CD14-positive monocyte (primary cell): ENCODE data around the gene TJP1. TPM values are rescaled to one million over a fixed set of nuclear protein-coding genes. Genes with fewer than 3 reads are reported as not detected.
"Not testable (repeated sequence)": the region's sequence is repeated elsewhere in the genome, so short reads cannot be mapped to it uniquely, and the experiment has no call there.

Experiments
- DNase-seq, 3 donors: peaks; one replicate each; pipeline ENCODE4 v3.0.0-alpha.2; 2011 to 2022
- H2AFZ ChIP-seq: 2 replicates; pipeline ENCODE4 v1.6.0; 2012; ENCODE audit warnings: mild to moderate bottlenecking, low read depth, low read length, inconsistent platforms; ENCODE audit not compliant: insufficient read depth, poor library complexity, severe bottlenecking
- H3K27ac ChIP-seq, 2 donors: 1 replicate in 1 of 2; 2 replicates in 1 of 2; pipeline ENCODE4 v1.5.1; 2012 to 2013; ENCODE audit warnings: low read length in 2 of 2, control low read depth in 1 of 2, inconsistent platforms in 1 of 2, low read depth in 1 of 2, mild to moderate bottlenecking in 1 of 2
- H3K27me3 ChIP-seq, 2 donors: one replicate each; pipeline versions ENCODE4 v1.6.0 to v1.6.1; 2011 to 2013; ENCODE audit warnings: low read length in 2 of 2; ENCODE audit not compliant: control insufficient read depth in 2 of 2, insufficient read depth in 2 of 2
- H3K36me3 ChIP-seq, 2 donors: replicated peaks in 1 of 2; 1 replicate in 1 of 2; 2 replicates in 1 of 2; pipeline versions ENCODE4 v1.5.1 to v1.6.1; 2012 to 2013; ENCODE audit warnings: low read length in 2 of 2, control low read depth in 1 of 2, inconsistent platforms in 1 of 2, mild to moderate bottlenecking in 1 of 2; ENCODE audit not compliant: insufficient read depth in 2 of 2, control insufficient read depth in 1 of 2
- H3K4me1 ChIP-seq, 2 donors: 1 replicate in 1 of 2; 2 replicates in 1 of 2; pipeline versions ENCODE4 v1.5.1 to v1.6.1; 2012 to 2013; ENCODE audit warnings: low read length in 2 of 2, control low read depth in 1 of 2, inconsistent platforms in 1 of 2, mild to moderate bottlenecking in 1 of 2, moderate library complexity in 1 of 2; ENCODE audit not compliant: insufficient read depth in 2 of 2, control insufficient read depth in 1 of 2
- H3K4me2 ChIP-seq: replicated peaks from 2 replicates; pipeline ENCODE3; 2012; ENCODE audit warnings: low read length, moderate library complexity, mild to moderate bottlenecking; ENCODE audit not compliant: poor library complexity, severe bottlenecking; ENCODE audit errors: extremely low read depth
- H3K4me3 ChIP-seq, 3 experiments: fragments of 200-600 bp in 1 of 3; sonication (generic) in 1 of 3; replicated peaks in 1 of 3; 1 replicate in 2 of 3; 2 replicates in 1 of 3; pipeline ENCODE4 v1.5.1; 2011 to 2013; ENCODE audit warnings: low read length in 3 of 3, mild to moderate bottlenecking in 3 of 3, control low read depth in 2 of 3, low read depth in 2 of 3, inconsistent platforms in 1 of 3, moderate library complexity in 1 of 3
- H3K79me2 ChIP-seq: 2 replicates; pipeline ENCODE4 v1.6.0; 2012; ENCODE audit warnings: mild to moderate bottlenecking, control low read depth, inconsistent platforms, low read length, moderate library complexity; ENCODE audit not compliant: insufficient read depth
- H3K9ac ChIP-seq: 2 replicates; pipeline ENCODE4 v1.6.0; 2017; ENCODE audit warnings: low read length, mild to moderate bottlenecking; ENCODE audit not compliant: insufficient read depth, poor library complexity, severe bottlenecking
- H3K9me3 ChIP-seq, 2 donors: replicated peaks in 1 of 2; 1 replicate in 1 of 2; 2 replicates in 1 of 2; pipeline versions ENCODE4 v1.5.1 to v1.6.1; 2012 to 2013; ENCODE audit warnings: low read length in 2 of 2, control low read depth in 1 of 2; ENCODE audit not compliant: control insufficient read depth in 1 of 2, insufficient read depth in 1 of 2
- H4K20me1 ChIP-seq: 2 replicates; pipeline ENCODE4 v1.6.0; 2012; ENCODE audit warnings: mild to moderate bottlenecking, low read length, control low read depth, moderate library complexity; ENCODE audit not compliant: insufficient read depth
- H3K27ac Mint-ChIP-seq, 7 donors: one replicate each; pipeline ENCODE4 v1.8.0; 2020; ENCODE audit warnings: mild to moderate bottlenecking in 7 of 7, mixed read lengths in 7 of 7, moderate library complexity in 6 of 7, inconsistent platforms in 2 of 7
- H3K27me3 Mint-ChIP-seq, 3 donors: one replicate each; pipeline ENCODE4 v1.8.0; 2021 to 2022; ENCODE audit warnings: low read depth in 3 of 3, mild to moderate bottlenecking in 3 of 3, mixed read lengths in 3 of 3, moderate library complexity in 3 of 3, inconsistent platforms in 1 of 3
- H3K36me3 Mint-ChIP-seq, 2 donors: one replicate each; pipeline ENCODE4 v1.8.0; 2020; ENCODE audit warnings: mixed read lengths in 2 of 2, inconsistent platforms in 1 of 2, mild to moderate bottlenecking in 1 of 2
- H3K4me1 Mint-ChIP-seq: one replicate; pipeline ENCODE4 v1.8.0; 2020; ENCODE audit warnings: mild to moderate bottlenecking, mixed read lengths
- H3K4me3 Mint-ChIP-seq, 2 donors: one replicate each; pipeline ENCODE4 v1.8.0; 2020; ENCODE audit warnings: mild to moderate bottlenecking in 2 of 2, mixed read lengths in 2 of 2, moderate library complexity in 1 of 2
- H3K9me3 Mint-ChIP-seq, 7 donors: one replicate each; pipeline ENCODE4 v1.8.0; 2020 to 2022; ENCODE audit warnings: mixed read lengths in 7 of 7, mild to moderate bottlenecking in 6 of 7, moderate library complexity in 6 of 7, inconsistent platforms in 2 of 7
- WGBS: methylation state at CpG from one replicate; pipeline ENCODE4 v1.1.5; 2013; ENCODE audit warnings: missing lambda C conversion rate; ENCODE audit not compliant: insufficient coverage; 5-methylcytosine and 5-hydroxymethylcytosine counted together
- intact Hi-C, 2 donors: fragments of 100-400 bp; cut with micrococcal nuclease; formaldehyde crosslinking; loops; one replicate each; pipeline versions ENCODE4 v1.15.0 to v1.15.1; 2023
- polyA plus RNA-seq, 3 donors: library from polyadenylated mRNA; depleted of rRNA in 1 of 3; unstranded in 2 of 3; stranded (reverse) in 1 of 3; fragments of 300-500 nt in 2 of 3; fragments of >200 nt in 1 of 3; fragmentation: Illumina TruSeq in 2 of 3; gene quantifications; 1 replicate in 2 of 3; 2 replicates in 1 of 3; pipeline ENCODE4 v1.2.3, GENCODE V29; 2012 to 2021
- TF ChIP-seq, protein P1 (sequence below): fragments of 200-600 bp; IDR thresholded peaks from one replicate; pipeline ENCODE4 v1.8.0; 2022; ENCODE audit warnings: antibody characterized with exemption, mild to moderate bottlenecking

Gene TJP1
- polyA plus RNA-seq, 3 donors: not detected

GRCh38 chr15:29818141-29818540 lies 4.1 kb downstream of the TJP1 start:
- no peak overlapping the region for H3K9ac ChIP-seq
- H3K27me3 ChIP-seq: peaks cover 51 to 81% of the 10 kb centered on the region in 2 donors
- TF ChIP-seq, protein P1, sequence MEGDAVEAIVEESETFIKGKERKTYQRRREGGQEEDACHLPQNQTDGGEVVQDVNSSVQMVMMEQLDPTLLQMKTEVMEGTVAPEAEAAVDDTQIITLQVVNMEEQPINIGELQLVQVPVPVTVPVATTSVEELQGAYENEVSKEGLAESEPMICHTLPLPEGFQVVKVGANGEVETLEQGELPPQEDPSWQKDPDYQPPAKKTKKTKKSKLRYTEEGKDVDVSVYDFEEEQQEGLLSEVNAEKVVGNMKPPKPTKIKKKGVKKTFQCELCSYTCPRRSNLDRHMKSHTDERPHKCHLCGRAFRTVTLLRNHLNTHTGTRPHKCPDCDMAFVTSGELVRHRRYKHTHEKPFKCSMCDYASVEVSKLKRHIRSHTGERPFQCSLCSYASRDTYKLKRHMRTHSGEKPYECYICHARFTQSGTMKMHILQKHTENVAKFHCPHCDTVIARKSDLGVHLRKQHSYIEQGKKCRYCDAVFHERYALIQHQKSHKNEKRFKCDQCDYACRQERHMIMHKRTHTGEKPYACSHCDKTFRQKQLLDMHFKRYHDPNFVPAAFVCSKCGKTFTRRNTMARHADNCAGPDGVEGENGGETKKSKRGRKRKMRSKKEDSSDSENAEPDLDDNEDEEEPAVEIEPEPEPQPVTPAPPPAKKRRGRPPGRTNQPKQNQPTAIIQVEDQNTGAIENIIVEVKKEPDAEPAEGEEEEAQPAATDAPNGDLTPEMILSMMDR: no peak
- Mint-ChIP-seq H3K36me3 (peaks cover 0 to 2% of the 10 kb centered on the region in 2 donors), H3K4me1 (peaks cover 7% of the 10 kb centered on the region), H3K27me3 (peaks cover 61 to 78% (median 70%) of the 10 kb centered on the region in 3 donors), H3K4me3 (no peak overlapping the region), H3K27ac (no peak overlapping the region), H3K9me3 (peaks cover 4 to 36% (median 26%) of the 10 kb centered on the region in 7 donors)
- H3K4me2 ChIP-seq: no peak overlapping the region
- H2AFZ ChIP-seq: no peak overlapping the region
- H3K9me3 ChIP-seq: peaks cover 6 to 17% of the 10 kb centered on the region in 2 donors
- intact Hi-C loops: no loop called here
- H3K27ac ChIP-seq: no peak overlapping the region
- H4K20me1 ChIP-seq: no peaks in the 10 kb centered on the region
- 88% methylated on average over 6 of the region's 10 CpGs for WGBS
- no peaks in the 10 kb centered on the region for H3K36me3 ChIP-seq
- H3K4me1 ChIP-seq: peaks cover 3 to 4% of the 10 kb centered on the region in 2 donors
- no peak for DNase-seq
- H3K4me3 ChIP-seq: no peak overlapping the region
- no peaks in the 10 kb centered on the region for H3K79me2 ChIP-seq

DNA sequence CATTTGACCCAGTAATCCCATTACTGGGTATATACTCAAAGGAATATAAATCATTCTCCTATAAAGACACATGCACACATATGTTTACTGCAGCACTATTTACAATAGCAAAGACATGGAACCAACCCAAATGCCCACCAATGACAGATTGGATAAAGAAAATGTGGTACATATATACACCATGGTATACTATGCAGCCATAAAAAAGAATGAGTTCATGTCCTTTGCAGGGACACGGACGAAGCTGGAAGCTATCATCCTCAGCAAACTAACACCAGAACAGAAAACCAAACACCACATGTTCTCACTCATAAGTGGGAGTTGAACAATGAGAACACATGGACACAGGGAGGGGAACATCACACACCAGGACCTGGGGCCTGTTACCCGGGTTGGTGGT lies 4.8 kb downstream of the TJP1 start:
- H2AFZ ChIP-seq, H3K4me2 ChIP-seq, H3K9ac ChIP-seq, H3K36me3 ChIP-seq, H3K27ac ChIP-seq, DNase-seq, intact Hi-C loops, H4K20me1 ChIP-seq, H3K4me1 Mint-ChIP-seq, H3K4me1 ChIP-seq, H3K79me2 ChIP-seq, H3K4me3 ChIP-seq, H3K36me3 Mint-ChIP-seq: not testable (repeated sequence)
- Mint-ChIP-seq H3K9me3 (peaks cover 4 to 29% (median 20%) of the 10 kb centered on the region in 7 donors), H3K27me3 (peaks cover 54 to 71% (median 66%) of the 10 kb centered on the region in 3 donors), H3K4me3 (peak overlapping the region in 1 of 2 donors; percentile 49), H3K27ac (peak overlapping the region in 1 of 7 donors; percentile 50)
- Histone ChIP-seq H3K9me3 (peaks cover under 1 to 11% of the 10 kb centered on the region in 2 donors), H3K27me3 (peaks cover 49 to 81% of the 10 kb centered on the region in 2 donors)
- WGBS: no CpG with 5 or more reads among the region's 3 CpGs
